ENCODE results near the gene UBE2L5.

UBE2L5 gene

GRCh38 chr13:30466841-30467252, 44.6 kb downstream of the UBE2L5 start:
- DNase-seq, result no peak

- no peak for DNase-seq
These were observed 51.4 kb downstream of the UBE2L5 start for GRCh38 chr13:30473675-30474074.

GRCh38 chr13:30477346-30478195, 55.3 kb downstream of the UBE2L5 start:
- DNase-seq, result no peak
